Non-pigmented ciliary epithelial cell (primary cell): ENCODE measurements around the gene PXK.

ENCODE experiments used
- DNase-seq: peaks from one replicate; pipeline ENCODE4 v3.0.0-alpha.2; 2010; ENCODE audit warnings: low read depth

PXK gene

DNA sequence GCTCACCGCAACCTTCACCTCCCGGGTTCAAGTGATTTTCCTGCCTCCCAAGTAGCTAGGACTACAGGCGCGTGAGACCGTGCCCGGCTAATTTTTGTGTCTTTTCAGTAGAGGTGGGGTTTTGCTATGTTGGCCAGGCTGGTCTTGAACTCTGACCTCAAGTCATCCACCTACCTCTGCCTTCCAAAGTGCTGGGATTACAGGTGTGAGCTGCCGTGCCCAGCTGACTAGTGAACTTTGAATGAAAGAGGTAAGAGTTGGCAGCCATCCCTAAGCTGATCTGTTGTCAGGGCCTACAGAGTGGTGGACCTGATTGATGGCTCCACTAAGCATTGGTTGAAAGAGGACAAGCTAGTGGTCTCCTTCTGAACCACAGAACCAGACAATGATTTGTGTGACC, 15.3 kb downstream of the PXK start:
- DNase-seq: no peak

DNA sequence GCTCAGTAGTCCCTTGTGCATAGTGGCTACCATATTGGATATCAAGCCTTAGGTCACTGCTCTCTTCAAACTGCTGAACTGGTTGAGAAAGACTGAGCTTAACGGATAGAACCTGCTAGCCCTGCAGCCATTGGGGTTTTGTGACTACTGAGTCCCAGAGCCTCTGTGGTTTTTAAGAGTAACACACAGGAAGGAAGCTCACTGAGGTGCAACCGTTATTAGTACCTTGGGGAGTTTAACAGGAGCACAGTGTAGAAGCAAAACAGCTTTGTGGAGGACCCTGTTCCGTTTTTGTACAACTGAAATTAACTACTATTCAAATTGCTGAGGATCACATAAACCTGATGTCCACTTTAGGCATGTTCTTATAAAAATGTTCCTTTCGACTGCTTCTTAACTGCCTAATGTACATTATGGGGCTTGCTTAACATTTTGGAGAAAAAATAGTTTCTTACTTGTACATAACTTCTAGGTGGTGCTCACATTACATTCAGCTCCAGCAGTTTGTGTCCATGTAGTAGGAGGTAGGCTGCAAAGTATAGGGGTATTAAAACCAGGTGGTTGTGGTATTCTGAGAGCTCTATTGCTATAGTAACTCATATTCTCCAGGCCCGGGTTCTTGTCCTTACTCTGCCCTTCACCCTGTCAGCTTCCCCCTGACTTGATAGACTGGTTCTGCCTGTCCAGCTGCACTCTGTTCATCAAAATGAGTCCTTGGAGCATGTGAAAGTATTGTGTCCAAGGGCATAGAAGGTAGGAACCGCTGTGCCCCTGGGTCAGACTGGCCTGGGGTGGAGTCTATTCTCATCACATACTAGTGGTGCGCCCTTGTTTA, 17.3 kb downstream of the PXK start:
- no peak for DNase-seq

DNA sequence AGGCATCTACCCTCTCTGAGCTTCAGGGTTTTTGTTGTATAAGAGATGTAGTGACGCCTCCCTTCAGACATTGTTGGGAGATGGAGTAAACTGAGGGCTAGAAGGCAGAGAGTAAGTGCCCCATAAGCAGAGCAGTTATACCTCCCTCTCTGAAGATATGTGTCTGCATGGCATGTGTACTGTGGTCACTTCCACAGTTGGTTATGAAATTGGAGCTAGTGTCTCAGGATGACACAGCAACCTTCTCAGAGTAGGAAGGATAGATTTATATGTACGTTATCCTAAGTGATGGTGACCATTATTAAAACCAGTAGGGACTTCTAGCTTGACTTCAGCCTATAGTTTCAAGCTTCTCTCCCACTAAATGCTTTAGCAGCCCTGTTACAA, 17.9 kb downstream of the PXK start:
- DNase-seq: no peak

DNA sequence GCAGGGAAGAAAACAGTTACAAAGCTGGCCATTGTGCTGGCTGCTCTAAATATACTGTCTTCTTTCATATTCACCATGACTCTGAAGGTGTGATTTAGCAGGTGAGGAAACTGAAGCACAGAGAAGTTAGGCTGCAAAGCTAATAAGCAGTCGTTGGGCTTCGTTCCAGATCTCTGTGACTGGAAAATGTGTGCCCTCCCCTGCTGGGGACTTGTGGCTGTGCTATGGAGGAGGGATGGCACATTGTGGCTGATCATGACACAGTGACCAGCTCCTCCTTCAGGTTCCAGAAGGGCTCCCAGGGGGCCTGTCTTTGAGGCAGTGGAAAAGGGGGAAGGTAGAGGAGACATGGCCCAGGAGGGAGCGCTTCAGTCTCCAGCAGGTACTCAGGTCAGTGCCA, 19.2 kb downstream of the PXK start:
- no peak for DNase-seq

DNA sequence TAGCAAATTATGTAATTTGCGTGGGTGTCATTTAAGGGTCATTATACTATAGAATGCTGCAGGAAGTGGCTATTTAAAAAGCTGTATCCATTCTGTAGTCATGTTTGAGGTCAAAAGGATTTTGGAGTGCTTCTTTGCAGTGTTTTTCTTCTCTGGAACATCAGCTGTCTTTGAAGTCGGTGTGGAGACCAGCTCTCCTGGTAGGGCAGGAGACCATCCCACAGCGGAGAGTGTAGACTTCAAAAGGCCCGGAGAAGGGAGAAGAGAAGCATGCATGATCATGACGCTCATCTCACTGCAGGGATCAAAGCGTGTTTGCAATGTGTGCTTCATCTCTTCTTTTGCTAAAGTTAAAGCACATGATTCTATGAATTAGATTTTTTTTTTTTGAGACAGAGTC, 19.9 kb downstream of the PXK start:
- DNase-seq: no peak

DNA sequence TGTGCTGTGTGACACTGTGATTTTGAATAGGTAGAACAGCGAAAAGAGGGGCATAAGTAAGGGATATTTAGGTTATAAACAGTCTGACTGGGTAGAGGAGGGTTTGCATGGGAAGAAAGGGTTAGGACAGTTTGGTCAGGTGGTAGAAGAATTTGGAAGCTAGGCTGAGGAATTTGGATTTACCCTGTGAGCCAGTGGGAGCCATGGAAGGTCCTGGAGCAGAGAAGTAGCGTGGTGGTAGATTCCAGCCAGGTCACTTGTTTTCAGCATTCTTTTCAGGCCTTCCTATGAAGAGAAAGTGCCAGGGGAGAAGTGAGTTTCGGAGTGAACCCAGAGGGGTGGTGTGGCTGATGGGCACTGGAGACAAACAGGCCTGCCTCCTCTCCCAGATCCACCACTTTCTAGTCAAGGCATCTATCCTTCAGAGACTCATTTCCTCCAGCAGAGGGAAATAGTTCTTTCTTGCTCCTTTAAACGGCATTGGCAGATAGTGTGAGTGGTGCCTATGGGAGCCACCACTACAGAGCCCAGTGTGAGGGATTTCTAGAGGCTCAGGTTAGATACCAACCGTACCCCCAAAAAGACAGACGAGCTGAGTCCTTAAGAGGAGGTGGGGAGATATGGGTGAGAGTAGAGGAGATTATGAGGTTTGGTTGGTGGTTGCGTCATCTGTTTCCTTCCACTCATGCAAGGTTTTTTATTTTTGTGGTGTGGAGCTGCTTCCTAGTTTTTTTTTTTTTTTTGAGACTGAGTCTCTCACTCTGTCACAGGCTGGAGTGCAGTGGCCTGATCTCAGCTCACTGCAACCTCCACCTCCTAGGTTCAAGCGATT, 21.2 kb downstream of the PXK start:
- no peak for DNase-seq

DNA sequence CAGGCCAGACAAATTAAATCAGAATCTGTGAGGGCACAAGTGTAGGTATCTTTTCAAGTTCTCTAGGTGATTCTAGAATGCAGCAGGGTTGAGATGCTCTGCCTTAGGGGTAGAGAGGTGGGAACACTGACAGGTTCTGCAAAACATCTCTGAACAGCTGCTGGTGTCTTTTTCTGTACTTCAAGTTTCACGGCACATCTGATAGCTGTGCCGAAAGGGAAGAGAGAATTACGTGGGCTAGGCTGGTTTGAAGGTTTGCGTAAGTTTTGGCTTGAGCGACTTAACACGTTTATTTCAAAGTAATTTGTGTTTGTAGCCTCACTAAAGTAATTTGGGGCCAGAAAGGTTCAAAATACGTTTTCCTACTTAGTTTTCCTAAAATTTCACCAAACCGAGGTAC, 22.5 kb downstream of the PXK start:
- no peak for DNase-seq

DNA sequence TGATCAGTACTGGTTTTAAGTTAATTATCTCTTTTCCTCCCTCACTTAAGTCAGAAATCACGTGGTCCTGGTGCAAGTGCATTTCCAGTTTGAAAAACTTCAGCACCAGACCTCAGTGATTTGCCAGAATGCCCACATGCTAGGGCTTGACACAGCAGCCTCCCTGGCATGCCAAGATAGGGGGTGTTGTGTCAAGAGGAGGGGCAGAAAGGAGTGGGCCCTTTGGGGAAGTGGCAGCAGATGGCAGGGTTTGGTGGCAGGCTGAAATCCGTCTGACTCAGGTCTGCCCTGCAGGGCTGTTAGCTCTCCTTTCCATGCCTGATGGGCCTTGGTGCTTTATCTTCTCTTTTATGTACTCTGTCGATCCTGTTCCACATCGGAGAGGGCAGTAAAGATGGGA, 23.4 kb downstream of the PXK start:
- no peak for DNase-seq

DNA sequence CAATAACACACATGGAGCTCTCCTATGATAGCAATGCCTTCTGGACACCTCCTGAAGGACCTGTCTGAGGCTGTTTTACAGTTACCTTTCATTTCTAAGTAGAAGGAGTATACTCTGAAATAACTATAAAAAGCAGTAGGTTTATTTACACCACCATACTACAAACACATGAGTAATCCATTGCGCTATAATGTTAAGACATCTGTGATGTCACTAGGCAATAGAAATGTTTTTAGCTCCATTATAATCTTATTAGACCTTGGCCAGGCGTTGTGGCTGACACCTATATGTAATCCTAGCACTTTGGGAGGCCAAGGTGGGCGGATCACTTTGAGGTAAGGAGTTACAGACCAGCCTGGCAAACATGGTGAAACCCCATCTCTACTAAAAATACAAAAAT, 24.7 kb downstream of the PXK start:
- DNase-seq: no peak

DNA sequence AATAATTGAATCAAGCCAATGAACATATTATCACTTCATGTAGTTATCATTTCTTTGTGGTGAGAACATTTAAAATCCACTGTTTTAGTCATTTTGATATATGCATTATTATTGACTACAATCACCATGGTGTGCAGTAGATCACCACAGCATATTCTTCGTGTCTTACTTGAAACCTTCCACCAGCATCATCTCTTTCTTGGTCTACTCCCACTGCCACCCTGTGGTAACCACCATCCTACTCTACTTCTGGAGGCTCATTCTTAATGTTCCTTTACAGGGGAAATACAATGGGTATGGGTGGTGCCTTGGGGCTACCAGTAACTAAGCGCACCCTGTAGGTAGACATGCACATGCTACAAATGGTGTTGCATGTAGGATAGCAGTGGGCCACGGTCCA, 25.4 kb downstream of the PXK start:
- DNase-seq: no peak

DNA sequence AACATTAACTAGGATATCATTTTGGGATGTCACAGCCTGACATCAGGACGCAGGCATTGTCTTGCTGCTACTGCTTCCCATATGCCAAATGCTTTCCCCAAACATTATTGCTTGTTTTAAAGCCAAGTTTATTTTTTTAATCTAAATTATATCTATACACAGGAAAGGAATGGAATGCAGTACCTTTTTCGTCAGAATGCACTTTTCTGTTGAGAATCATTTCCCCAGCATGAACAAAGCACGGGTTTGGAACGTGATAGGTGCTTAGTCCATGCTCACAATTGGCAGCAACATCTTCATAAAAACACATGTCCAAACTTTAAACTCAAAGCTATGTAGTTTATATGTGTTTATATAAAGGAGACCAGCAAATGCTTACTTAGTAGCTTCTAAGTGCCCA, 26.1 kb downstream of the PXK start:
- no peak for DNase-seq

DNA sequence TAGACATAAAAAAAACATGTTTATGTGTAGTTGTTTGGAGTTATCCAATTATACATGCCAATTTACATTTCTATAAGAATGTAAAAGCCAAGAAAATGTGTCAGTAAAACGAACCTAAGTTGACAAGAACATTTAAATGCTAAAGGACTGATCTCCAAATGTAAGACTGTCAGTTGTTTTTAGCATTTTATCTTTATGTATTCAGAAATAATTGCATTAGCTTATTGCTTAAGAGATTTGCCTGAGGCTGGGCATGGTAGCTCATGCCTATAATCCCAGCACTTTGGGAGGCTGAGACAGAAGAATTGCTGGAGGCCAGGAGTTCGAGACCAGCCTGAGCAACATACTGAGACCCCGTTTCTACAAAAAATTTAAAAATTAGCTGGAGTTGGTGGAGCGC, 26.9 kb downstream of the PXK start:
- DNase-seq: no peak

DNA sequence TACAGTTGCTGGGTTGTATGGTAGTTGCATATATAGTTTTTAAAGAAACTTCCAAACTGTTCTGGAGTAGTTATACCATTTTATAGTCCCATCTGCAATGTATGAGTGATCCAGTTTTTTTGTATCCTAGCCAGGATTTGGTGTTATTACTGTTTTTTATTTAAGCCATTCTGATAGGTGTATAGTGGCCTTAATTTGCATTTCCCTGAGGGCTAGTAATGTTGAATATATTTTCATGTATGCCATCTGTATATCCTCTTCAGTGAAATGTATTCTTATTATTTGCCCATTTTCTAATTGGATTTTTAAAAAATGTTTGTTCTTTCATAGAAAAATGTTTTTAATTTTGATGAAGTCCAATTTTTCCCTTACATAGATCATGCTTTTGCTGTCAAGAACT, 29.2 kb downstream of the PXK start:
- DNase-seq: no peak

DNA sequence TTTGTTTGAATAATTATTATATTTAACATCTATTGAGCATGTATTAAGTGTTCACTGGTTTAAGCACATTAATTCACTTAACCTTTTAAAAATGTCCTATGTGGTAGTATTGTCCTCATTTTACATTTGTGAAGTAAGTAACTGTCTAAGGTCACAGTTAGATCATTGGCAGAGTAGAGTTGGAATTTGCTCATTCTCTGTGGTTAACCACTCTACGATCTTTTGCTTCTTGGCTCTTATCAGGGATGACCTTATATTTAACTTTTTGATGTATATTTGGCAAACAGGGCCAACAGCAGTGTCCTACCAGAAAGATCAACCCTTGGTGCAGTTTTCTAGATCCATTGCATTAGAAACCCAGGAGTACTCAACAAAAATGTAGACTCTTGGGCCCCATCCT, 34.0 kb downstream of the PXK start:
- DNase-seq: no peak

DNA sequence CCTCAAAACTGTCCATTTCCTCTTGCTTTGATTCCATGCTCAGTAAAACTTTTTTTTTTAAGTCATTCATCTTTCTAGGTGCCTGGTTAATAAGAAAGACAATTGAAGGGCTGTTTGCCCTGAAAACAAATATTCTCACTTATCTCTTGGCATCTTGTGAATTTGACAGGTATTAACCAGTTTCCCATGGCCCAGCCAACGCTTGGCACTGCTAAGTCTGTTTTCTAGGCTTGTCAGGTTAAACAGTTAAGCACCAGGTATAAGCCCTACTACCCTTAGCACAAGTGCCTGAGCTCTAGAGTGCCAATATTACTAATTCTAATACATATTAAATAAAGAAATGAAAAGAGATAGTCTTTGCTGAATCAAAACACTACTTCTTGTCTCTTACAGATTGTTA, 36.3 kb downstream of the PXK start:
- no peak for DNase-seq

DNA sequence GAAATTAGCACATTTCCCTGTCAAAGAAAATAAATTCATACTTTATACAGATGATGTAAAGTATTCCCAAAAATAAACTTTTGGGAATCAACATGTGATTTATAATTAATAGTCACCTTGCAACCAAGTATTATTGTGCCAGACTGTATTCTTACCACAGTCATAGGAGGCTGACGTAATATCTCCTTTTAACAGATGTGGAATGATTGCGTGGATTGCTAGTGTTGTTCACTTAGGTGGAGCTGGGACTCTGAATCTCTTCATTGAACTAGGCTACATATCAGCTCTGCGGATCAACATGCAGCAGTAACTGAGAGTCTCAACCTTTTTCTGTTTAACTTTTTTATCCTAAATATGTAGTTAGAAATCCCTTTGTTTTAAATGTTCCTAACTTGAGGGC, 37.2 kb downstream of the PXK start:
- DNase-seq: no peak

DNA sequence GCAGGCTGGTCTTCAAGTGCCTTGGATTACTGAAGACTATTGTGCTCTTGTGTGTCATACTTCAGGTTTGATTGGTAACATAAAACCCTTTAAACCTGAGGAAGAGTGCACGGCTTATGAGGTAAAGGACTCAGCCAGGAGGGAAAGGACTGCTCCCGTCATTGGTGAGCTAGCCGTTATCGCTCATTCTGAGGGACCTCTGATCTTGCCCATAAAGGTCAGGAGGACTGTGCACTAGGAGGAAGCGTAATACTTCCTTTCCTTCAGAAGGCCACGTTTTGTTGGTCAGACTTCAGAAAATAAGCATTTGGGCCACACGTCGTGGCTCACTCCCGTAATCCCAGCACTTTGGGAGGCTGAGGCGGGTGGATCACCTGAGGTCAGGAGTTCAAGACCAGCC, 37.7 kb downstream of the PXK start:
- no peak for DNase-seq

DNA sequence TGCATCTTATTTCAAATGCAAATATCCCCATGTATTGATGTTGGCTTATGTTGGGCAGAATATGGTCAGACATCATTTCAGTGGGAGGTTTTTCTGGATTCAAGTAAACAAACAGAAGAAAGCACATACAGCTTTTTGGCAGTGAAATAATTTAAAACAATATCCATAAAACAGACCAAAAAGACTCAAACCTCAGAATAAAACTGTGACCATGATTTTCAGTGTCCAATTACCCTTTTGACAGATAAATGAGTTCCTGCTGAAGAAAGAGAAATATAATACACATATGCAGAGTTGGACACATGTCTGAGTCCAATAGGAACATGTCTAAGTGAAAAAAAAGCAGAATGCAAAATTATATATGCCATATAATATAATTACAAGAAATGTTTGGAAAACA, 39.1 kb downstream of the PXK start:
- no peak for DNase-seq

DNA sequence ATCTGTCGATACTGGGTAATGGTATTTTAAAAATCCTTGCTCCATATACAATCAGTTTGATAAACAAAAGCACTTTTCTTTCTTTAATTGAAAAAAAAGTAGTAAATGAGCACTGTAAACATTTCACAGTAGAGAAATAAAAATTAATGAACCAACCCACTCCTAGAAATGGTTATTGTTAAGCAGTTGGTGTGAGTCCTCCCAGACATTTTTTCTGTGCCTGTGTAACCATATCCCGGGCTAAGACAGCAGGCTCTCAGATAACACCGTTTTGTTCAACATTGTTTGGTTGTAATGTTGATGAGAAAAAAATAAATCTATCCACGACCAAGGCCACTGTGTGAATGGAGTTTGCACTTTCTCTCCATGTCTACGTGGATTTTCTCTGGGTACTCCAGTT, 42.6 kb downstream of the PXK start:
- DNase-seq: no peak

DNA sequence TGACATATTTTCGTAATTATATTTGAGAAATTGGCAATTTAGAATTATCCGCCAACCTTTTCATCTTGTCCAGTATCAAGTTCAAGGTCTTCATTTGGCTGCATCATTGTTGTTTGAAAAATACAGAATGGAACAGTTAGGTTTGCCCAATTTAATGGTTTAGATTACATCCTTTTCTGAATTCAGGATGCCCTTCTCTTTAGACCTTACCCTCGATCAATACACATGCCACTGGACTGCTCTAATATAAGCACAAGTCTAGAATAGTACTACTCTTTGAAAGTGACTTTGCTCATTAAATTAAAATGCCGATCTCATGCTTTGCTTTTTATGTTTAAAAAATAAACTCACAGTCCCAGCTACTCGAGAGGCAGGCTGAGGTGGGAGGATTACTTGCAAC, 44.5 kb downstream of the PXK start:
- DNase-seq: no peak

DNA sequence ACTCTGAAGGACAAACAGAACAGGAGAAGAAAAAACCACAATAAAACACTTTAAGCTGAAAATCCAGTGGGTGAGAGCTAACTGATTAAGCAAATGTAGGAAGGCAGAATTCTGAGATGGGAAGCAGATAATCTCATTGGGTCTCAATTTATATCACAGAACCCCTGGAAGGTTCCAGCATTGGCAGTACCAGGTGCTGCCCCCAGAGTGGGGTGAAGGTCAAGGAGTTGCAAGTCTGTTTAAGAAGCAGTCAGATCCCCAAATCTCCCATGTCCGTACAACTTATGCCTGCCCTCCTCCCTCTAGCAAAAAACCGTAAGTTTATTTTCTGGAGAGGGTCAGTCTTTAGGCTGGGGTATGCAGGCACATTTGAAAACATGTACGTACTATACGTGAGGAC, 45.1 kb downstream of the PXK start:
- DNase-seq: no peak

DNA sequence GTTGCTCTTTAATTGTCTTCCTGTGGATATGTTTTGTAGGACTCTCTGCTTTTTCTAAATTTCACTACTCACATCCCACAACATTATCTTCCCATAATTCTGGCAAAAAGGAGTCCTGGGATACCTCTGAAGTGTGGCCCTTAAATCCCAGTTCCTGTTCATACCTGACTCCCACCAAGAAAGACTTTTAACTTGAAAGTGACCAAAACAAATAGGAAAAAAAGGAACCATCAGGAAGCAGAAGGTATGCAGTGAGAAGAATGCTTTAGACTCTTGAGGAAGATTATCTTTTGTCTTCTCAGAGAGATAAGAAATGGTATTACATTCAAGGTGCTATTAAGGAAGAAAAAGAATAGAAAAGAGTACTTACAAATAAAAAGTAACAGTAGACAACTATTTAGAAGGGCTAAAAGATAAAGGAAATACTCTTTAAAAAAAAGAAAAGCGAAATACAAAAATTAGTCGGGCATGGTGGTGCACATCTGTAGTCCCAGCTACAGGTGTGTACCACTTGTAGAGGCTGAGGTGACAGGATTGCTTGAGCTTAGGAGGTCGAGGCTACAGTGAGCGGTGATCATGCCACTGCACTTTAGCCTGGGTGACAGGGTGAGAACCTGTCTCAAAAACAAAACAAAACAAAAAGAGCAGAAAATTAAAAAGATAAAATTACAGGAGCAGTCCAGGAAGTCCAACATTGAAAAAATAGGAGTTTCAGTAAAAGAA, 46.8 kb downstream of the PXK start:
- DNase-seq: no peak

DNA sequence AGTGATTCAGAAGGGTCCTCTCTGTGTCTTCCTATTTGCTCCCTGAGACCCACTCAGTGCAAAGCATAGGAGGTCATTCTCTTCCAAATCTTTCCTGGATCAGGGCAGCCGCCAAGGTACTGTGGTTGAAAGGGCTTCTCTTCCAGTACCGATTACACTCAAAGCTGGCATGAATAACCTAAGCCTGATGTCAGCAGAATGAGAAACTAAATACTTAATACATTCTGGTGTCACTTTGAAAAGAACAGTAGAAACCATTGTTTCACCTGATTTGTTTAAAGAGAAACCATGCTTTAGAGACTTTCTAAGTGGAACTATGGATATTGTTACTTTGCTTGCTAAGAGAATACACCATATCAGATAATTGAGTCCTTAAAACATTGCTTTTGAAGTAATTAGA, 50.8 kb downstream of the PXK start:
- DNase-seq: no peak
